Large intestine (tissue), 3 donors: Measurements from ENCODE around the gene SPATA4. TPM values are rescaled to one million over a fixed set of nuclear protein-coding genes. Genes with fewer than 3 reads are reported as not detected.
"Not testable (repeated sequence)": the region's sequence is repeated elsewhere in the genome, so short reads cannot be mapped to it uniquely, and the experiment has no call there.

Experiments used
- DNase-seq, 2 donors: peaks; one replicate each; pipeline versions ENCODE4 v3.0.0 to v3.0.0-alpha.2; 2013
- H3K27ac ChIP-seq: one replicate; pipeline ENCODE4 v1.5.1; 2013; ENCODE audit warnings: low read length
- H3K27me3 ChIP-seq: 2 replicates; pipeline ENCODE4 v1.6.1; 2013; ENCODE audit warnings: low read length; ENCODE audit not compliant: control insufficient read depth, insufficient read depth
- H3K36me3 ChIP-seq: 2 replicates; pipeline ENCODE4 v1.6.1; 2013; ENCODE audit warnings: low read length; ENCODE audit not compliant: control insufficient read depth, insufficient read depth
- H3K4me1 ChIP-seq: one replicate; pipeline ENCODE4 v1.6.1; 2013; ENCODE audit warnings: low read length; ENCODE audit not compliant: control insufficient read depth, insufficient read depth
- H3K4me3 ChIP-seq: one replicate; pipeline ENCODE4 v1.5.1; 2013; ENCODE audit warnings: low read length
- H3K9me3 ChIP-seq: one replicate; pipeline ENCODE4 v1.6.1; 2013; ENCODE audit warnings: mild to moderate bottlenecking, low read depth, low read length, moderate library complexity; ENCODE audit not compliant: control insufficient read depth
- WGBS: methylation state at CpG from one replicate; pipeline ENCODE4 v1.1.5; 2013; ENCODE audit warnings: low lambda C conversion rate; ENCODE audit not compliant: insufficient coverage; 5-methylcytosine and 5-hydroxymethylcytosine counted together
- polyA plus RNA-seq: library from polyadenylated mRNA; unstranded; fragments of 120-200 nt; gene quantifications from one replicate; pipeline ENCODE4 v1.2.1, GENCODE V29; 2013

Gene SPATA4
- polyA plus RNA-seq, 1 donor = 0.09 TPM

DNA sequence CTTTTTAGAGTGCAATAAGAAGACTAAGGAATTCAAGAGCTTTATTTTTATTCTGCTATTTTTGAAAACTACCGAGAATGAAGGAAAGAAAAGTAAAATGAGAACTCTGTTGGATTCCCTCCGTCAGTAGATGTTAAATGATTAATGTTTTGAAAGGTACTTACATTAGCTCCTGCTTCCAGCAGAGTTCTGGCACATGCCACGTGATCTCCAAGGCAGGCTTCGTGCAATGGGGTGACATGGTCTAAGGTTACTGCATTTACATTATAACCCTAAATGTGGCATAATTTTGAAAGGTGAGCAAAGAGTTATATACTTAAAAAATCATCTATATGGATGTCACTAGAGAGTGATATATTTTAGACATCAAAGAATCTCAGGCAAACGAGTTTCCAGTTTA is 26.8 kb upstream of the SPATA4 start:
- H3K27me3 ChIP-seq = no peaks in the 10 kb centered on the region
- H3K4me1 ChIP-seq = no peaks in the 10 kb centered on the region
- 68% methylated on average over 3 of the region's 5 CpGs for WGBS
- no peak overlapping the region for H3K27ac ChIP-seq
- no peaks in the 10 kb centered on the region for H3K36me3 ChIP-seq
- H3K4me3 ChIP-seq = no peak overlapping the region
- no peak for DNase-seq
- H3K9me3 ChIP-seq = no peaks in the 10 kb centered on the region

DNA sequence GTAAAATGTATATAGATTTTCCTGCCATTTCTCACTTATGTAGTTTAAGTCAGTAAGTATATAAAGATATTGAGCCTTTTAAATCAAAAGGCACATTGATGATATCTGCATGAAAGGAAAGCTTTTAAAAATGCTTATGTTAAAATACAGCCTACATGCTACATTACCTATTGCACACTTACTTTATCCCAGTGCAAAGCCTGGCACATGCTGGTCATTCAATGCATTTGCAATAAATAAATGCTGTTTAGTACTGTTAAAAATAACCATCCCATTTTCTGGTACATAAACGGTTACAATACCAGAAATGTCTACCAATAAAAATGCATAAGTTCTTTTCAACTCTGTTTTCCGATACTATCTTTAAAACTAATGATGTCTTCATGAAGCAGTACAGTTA is 22.1 kb upstream of the SPATA4 start:
- no peak overlapping the region for H3K4me3 ChIP-seq
- 86% methylated on average over 1 of the region's 2 CpGs for WGBS
- H3K27ac ChIP-seq = no peak overlapping the region
- H3K4me1 ChIP-seq = no peaks in the 10 kb centered on the region
- H3K9me3 ChIP-seq = no peaks in the 10 kb centered on the region
- H3K27me3 ChIP-seq = no peaks in the 10 kb centered on the region
- no peak for DNase-seq
- H3K36me3 ChIP-seq = no peaks in the 10 kb centered on the region

DNA sequence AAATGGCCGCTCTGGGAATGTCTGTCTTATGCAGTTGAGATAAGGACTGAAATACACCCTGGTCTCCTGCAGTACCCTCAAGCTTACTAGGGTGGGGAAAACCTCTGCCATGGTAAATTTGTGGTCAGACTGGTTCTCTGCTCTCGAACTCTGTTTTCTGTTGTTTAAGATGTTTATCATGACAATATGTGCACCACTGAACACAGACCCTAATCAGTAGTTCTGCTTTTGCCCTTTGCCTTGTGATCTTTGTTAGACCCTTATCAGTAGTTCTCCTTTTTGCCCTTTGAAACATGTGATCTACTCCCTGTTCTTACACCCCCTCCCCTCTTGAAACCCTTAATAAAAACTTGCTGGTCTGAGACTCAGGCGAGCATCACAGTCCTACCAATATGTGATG is 17.0 kb upstream of the SPATA4 start:
- not testable (repeated sequence) for H3K27me3 ChIP-seq, H3K9me3 ChIP-seq, H3K36me3 ChIP-seq, H3K27ac ChIP-seq, H3K4me3 ChIP-seq, H3K4me1 ChIP-seq, DNase-seq
- no CpG with 5 or more reads among the region's 3 CpGs for WGBS

- Histone ChIP-seq H3K36me3 (no peaks in the 10 kb centered on the region), H3K27ac (no peak overlapping the region), H3K4me1 (no peaks in the 10 kb centered on the region), H3K4me3 (no peak overlapping the region), H3K27me3 (peaks cover 3% of the 10 kb centered on the region), H3K9me3 (no peaks in the 10 kb centered on the region)
- DNase-seq = no peak
- WGBS = 88% methylated on average over 2 of the region's 7 CpGs
Observed at GRCh38 chr4:176210579-176211296, 15.4 kb upstream of the SPATA4 start.

DNA sequence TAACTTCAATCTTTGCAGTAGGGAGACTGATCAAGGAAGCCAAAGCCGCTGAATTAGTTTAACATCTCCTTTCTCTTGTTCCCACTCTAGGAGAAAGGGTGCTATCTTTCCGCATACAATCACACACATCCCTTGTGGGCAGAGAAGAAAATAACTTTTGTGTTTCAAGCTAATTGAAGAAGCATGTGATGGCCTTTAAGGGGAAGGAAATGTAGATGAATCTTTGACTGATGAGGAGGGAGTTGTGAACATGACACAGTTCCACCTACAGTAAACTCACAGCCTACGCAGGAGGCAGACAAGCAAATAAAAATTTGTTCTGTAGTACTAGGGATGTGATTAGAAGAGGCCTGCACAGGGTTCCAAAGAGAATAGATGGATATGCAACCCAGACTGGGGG is 14.7 kb upstream of the SPATA4 start:
- H3K36me3 ChIP-seq = no peaks in the 10 kb centered on the region
- no peak overlapping the region for H3K27ac ChIP-seq
- no peak for DNase-seq
- no peak overlapping the region for H3K4me3 ChIP-seq
- WGBS = no CpG with 5 or more reads among the region's 3 CpGs
- no peaks in the 10 kb centered on the region for H3K4me1 ChIP-seq
- H3K9me3 ChIP-seq = no peaks in the 10 kb centered on the region
- H3K27me3 ChIP-seq = peaks cover 3% of the 10 kb centered on the region

DNA sequence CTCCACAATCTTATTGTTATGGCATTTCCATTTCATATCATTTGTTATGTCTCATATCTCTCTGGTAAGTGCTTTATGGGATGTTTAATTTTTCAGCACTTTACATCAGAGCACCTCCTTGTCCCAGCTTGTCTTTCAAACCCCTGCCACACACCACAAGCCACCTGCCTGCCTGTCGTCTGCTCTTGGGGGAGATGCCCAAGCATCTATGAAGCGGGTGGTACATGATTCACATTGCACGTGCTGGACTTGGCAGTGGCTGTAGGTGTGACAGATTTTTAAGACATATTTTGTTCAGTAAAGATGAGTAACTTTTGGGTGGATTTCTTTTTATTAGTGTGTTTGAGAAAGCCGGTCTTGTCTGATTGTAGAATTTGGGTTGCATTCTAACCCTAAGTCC is 14.2 kb upstream of the SPATA4 start:
- Histone ChIP-seq H3K27ac (no peak overlapping the region), H3K4me1 (no peaks in the 10 kb centered on the region), H3K4me3 (no peak overlapping the region), H3K36me3 (no peaks in the 10 kb centered on the region), H3K27me3 (peaks cover 3% of the 10 kb centered on the region), H3K9me3 (no peaks in the 10 kb centered on the region)
- DNase-seq = no peak
- WGBS = 90% methylated on average over 2 of the region's 4 CpGs

GRCh38 chr4:176207839-176208238 is 12.5 kb upstream of the SPATA4 start:
- WGBS = no CpG with 5 or more reads among the region's 5 CpGs
- H3K27ac ChIP-seq = no peak overlapping the region
- H3K4me3 ChIP-seq = no peak overlapping the region
- H3K27me3 ChIP-seq = peaks cover 3% of the 10 kb centered on the region
- H3K4me1 ChIP-seq = no peaks in the 10 kb centered on the region
- H3K9me3 ChIP-seq = no peaks in the 10 kb centered on the region
- DNase-seq = peak; percentile 38 to 65
- no peaks in the 10 kb centered on the region for H3K36me3 ChIP-seq

GRCh38 chr4:176205299-176205698 is 9.9 kb upstream of the SPATA4 start:
- Histone ChIP-seq H3K36me3 (no peaks in the 10 kb centered on the region), H3K4me3 (no peak overlapping the region), H3K4me1 (no peaks in the 10 kb centered on the region), H3K27me3 (peaks cover 2% of the 10 kb centered on the region), H3K27ac (no peak overlapping the region), H3K9me3 (no peaks in the 10 kb centered on the region)
- no CpG with 5 or more reads among the region's 4 CpGs for WGBS
- DNase-seq = no peak

GRCh38 chr4:176198316-176198903 is 3.0 kb upstream of the SPATA4 start:
- H3K4me1 ChIP-seq = no peaks in the 10 kb centered on the region
- H3K27me3 ChIP-seq = peaks cover 4% of the 10 kb centered on the region
- H3K4me3 ChIP-seq = no peak overlapping the region
- no peak for DNase-seq
- H3K36me3 ChIP-seq = no peaks in the 10 kb centered on the region
- H3K9me3 ChIP-seq = no peaks in the 10 kb centered on the region
- 87% methylated on average over 3 of the region's 8 CpGs for WGBS
- no peak overlapping the region for H3K27ac ChIP-seq

DNA sequence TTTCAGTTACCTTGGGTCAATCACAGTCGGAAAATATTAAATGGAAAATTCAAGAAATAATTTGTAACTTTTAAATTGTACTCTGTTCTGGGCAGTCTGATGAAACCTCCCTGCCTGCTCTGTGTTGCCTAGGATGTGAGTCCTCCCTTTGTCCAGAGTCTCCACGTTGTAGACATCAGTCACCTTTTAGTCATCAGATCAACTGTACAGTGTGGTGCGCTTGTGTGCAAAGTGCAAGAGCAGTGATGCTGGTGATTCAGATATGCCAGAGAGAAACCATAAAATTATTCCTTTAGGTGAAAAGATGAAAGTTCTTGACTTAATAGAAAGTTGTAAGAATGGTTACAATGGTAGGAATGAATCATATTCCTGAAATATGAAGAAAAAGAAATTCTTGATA is 1.4 kb downstream of the SPATA4 start:
- Histone ChIP-seq H3K9me3 (no peaks in the 10 kb centered on the region), H3K4me3 (no peak overlapping the region), H3K36me3 (no peaks in the 10 kb centered on the region), H3K27me3 (peaks cover 11% of the 10 kb centered on the region), H3K27ac (no peak overlapping the region), H3K4me1 (no peaks in the 10 kb centered on the region)
- 83% methylated on average over 2 of the region's 3 CpGs for WGBS
- no peak for DNase-seq

DNA sequence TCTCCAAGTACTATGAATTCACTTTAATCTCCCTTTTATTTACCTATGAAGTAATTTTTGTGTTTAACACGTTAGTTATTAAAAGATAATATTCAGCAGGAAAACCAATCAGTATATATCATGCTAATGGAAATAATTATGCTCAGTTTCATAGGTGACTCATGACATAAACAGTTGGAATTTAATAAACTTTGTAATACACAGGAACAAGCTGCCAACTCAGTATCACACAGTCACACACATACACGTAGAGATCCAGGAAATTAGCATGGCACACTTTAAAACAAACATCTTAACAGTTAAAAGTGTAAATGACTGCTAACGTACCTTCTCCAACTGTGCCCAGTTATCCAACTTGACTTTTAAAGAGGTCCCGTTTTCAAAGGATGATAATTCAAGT is 2.3 kb downstream of the SPATA4 start:
- H3K27ac ChIP-seq = no peak overlapping the region
- H3K9me3 ChIP-seq = no peaks in the 10 kb centered on the region
- H3K4me3 ChIP-seq = no peak overlapping the region
- H3K27me3 ChIP-seq = peaks cover 11% of the 10 kb centered on the region
- no CpG with 5 or more reads among the region's 4 CpGs for WGBS
- H3K36me3 ChIP-seq = no peaks in the 10 kb centered on the region
- DNase-seq = no peak
- no peaks in the 10 kb centered on the region for H3K4me1 ChIP-seq
